NCI-H2107 treated with DMSO at 0.1 percent for 48 hours (cell line): ENCODE measurements around the gene CCR5AS.
"Not testable (repeated sequence)": the region's sequence is repeated elsewhere in the genome, so short reads cannot be mapped to it uniquely, and the experiment has no call there.

ENCODE experiments used
- DNase-seq: peaks from one replicate; lab custom pipeline; 2025; ENCODE audit not compliant: unreplicated experiment; lab: John Stamatoyannopoulos, UW

Gene CCR5AS

GRCh38 chr3:46406788-46407611 is at the start of gene CCR5AS, which contains the start of gene CCRL2:
CCR5AS (minus strand) TSS chr3:46407066.
CCRL2 (plus strand) TSS chr3:46407259; CDS start chr3:46408080, 821 bp downstream.
- no peak for DNase-seq

GRCh38 chr3:46456118-46456517 is 49.3 kb upstream of the CCR5AS start:
- no peak for DNase-seq

GRCh38 chr3:46455231-46456115 is 48.6 kb upstream of the CCR5AS start:
- no peak for DNase-seq

GRCh38 chr3:46454606-46455005 is 47.7 kb upstream of the CCR5AS start:
- no peak for DNase-seq

GRCh38 chr3:46454209-46454595 is 47.3 kb upstream of the CCR5AS start:
- no peak for DNase-seq

GRCh38 chr3:46453526-46454208 is 46.8 kb upstream of the CCR5AS start:
- no peak for DNase-seq

GRCh38 chr3:46449755-46450552 is 43.1 kb upstream of the CCR5AS start:
- no peak for DNase-seq

GRCh38 chr3:46448721-46449120 is 41.9 kb upstream of the CCR5AS start:
- DNase-seq: no peak

GRCh38 chr3:46447228-46447985 is 40.5 kb upstream of the CCR5AS start:
- no peak for DNase-seq

GRCh38 chr3:46442576-46443530 is 36.0 kb upstream of the CCR5AS start:
- no peak for DNase-seq

GRCh38 chr3:46440531-46441294 is 33.8 kb upstream of the CCR5AS start:
- DNase-seq: no peak

- no peak for DNase-seq
These were observed 32.0 kb upstream of the CCR5AS start for GRCh38 chr3:46438831-46439230.

- no peak for DNase-seq
These were observed 28.3 kb upstream of the CCR5AS start for GRCh38 chr3:46435081-46435726.

GRCh38 chr3:46433841-46434240 is 27.0 kb upstream of the CCR5AS start:
- no peak for DNase-seq

- DNase-seq: not testable (repeated sequence)
These were observed 26.3 kb upstream of the CCR5AS start for GRCh38 chr3:46433118-46433517.

- DNase-seq: not testable (repeated sequence)
These were observed 25.0 kb upstream of the CCR5AS start for GRCh38 chr3:46431905-46432304.

- DNase-seq: not testable (repeated sequence)
These were observed 24.0 kb upstream of the CCR5AS start for GRCh38 chr3:46430879-46431278.
